ENCODE results near the gene YWHAQ.
A peak's percentile ranks its signal among the peaks of the same experiment; 100 is the strongest.
"Not testable (repeated sequence)": the region's sequence is repeated elsewhere in the genome, so short reads cannot be mapped to it uniquely, and the experiment has no call there.

Gene YWHAQ

GRCh38 chr2:9555297-9556120 is 75.3 kb downstream of the YWHAQ start, which contains the start of gene ADAM17:
Gene ADAM17, minus strand, starts transcription at chr2:9555830. Its CDS starts 225 bp downstream, at chr2:9555605.
- Histone ChIP-seq H3K27ac (ENCODE audit: low read depth, low read length) (peak within 1 kb of the TSS; percentile 97), H3K27me3 (ENCODE audit: control insufficient read depth in 1 of 2, insufficient read depth in 2 of 2, low read length in 2 of 2) (no peaks in the 10 kb centered on the region), H3K36me3 (ENCODE audit: control insufficient read depth in 1 of 2, insufficient read depth in 2 of 2, low read length in 2 of 2) (no peaks in the 10 kb centered on the region), H3K9ac (ENCODE audit: low read depth in 1 of 2, low read length in 2 of 2) (peak within 1 kb of the TSS; percentile 84 to 91), H3K9me3 (ENCODE audit: control insufficient read depth in 1 of 2, low read length in 2 of 2) (no peaks in the 10 kb centered on the region), H3K4me3 (ENCODE audit: low read depth in 1 of 2, low read length in 2 of 2) (peak within 1 kb of the TSS; percentile 94 to 95), H3K4me1 (ENCODE audit: control insufficient read depth in 1 of 2, insufficient read depth in 2 of 2, low read length in 2 of 2) (peaks cover 28 to 34% of the 10 kb centered on the region in 2 donors)

- Histone ChIP-seq H3K4me3 (ENCODE audit: low read depth in 1 of 2, low read length in 2 of 2) (peak overlapping the region; percentile 94 to 95), H3K27ac (ENCODE audit: low read depth, low read length) (peak overlapping the region; percentile 97), H3K4me1 (ENCODE audit: control insufficient read depth in 1 of 2, insufficient read depth in 2 of 2, low read length in 2 of 2) (peaks cover 31 to 34% of the 10 kb centered on the region in 2 donors), H3K9ac (ENCODE audit: low read depth in 1 of 2, low read length in 2 of 2) (peak overlapping the region; percentile 84 to 91), H3K27me3 (ENCODE audit: control insufficient read depth in 1 of 2, insufficient read depth in 2 of 2, low read length in 2 of 2) (no peaks in the 10 kb centered on the region), H3K9me3 (ENCODE audit: control insufficient read depth in 1 of 2, low read length in 2 of 2) (no peaks in the 10 kb centered on the region), H3K36me3 (ENCODE audit: control insufficient read depth in 1 of 2, insufficient read depth in 2 of 2, low read length in 2 of 2) (no peaks in the 10 kb centered on the region)
These were observed 75.9 kb downstream of the YWHAQ start for GRCh38 chr2:9554921-9555296.

GRCh38 chr2:9552219-9553178 is 78.3 kb downstream of the YWHAQ start:
- Histone ChIP-seq H3K27me3 (ENCODE audit: control insufficient read depth in 1 of 2, insufficient read depth in 2 of 2, low read length in 2 of 2) (no peaks in the 10 kb centered on the region), H3K9ac (ENCODE audit: low read depth in 1 of 2, low read length in 2 of 2) (no peak overlapping the region), H3K4me3 (ENCODE audit: low read depth in 1 of 2, low read length in 2 of 2) (no peak overlapping the region), H3K9me3 (ENCODE audit: control insufficient read depth in 1 of 2, low read length in 2 of 2) (no peaks in the 10 kb centered on the region), H3K27ac (ENCODE audit: low read depth, low read length) (no peak overlapping the region), H3K4me1 (ENCODE audit: control insufficient read depth in 1 of 2, insufficient read depth in 2 of 2, low read length in 2 of 2) (peaks cover 44% of the 10 kb centered on the region in 2 donors), H3K36me3 (ENCODE audit: control insufficient read depth in 1 of 2, insufficient read depth in 2 of 2, low read length in 2 of 2) (no peaks in the 10 kb centered on the region)

GRCh38 chr2:9550859-9551391 is 79.9 kb downstream of the YWHAQ start:
- H3K4me3 ChIP-seq (ENCODE audit: low read depth in 1 of 2, low read length in 2 of 2); H3K27me3 ChIP-seq (ENCODE audit: control insufficient read depth in 1 of 2, insufficient read depth in 2 of 2, low read length in 2 of 2); H3K36me3 ChIP-seq (ENCODE audit: control insufficient read depth in 1 of 2, insufficient read depth in 2 of 2, low read length in 2 of 2); H3K9ac ChIP-seq (ENCODE audit: low read depth in 1 of 2, low read length in 2 of 2); H3K9me3 ChIP-seq (ENCODE audit: control insufficient read depth in 1 of 2, low read length in 2 of 2); H3K27ac ChIP-seq (ENCODE audit: low read depth, low read length): not testable (repeated sequence)
- peaks cover 38 to 41% of the 10 kb centered on the region in 2 donors for H3K4me1 ChIP-seq (ENCODE audit: control insufficient read depth in 1 of 2, insufficient read depth in 2 of 2, low read length in 2 of 2)

DNA sequence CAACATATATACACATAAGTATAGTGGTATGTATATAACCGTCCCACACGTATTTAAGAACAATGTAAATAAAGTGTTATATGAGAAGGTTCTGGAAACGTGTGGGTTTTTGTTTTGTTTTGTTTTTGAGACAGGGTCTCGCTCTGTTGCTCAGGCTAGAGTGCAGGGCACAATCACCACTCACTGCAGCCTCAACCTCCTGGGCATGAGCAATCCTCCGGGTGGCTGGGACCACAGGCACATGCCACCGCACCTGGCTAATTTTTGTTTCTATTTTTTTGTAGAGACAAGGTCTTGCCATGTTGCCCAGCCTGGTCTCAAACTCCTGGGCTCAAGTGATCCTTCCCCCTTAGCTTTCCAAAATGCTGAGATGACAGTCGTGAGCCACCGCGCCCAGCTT is 81.4 kb downstream of the YWHAQ start:
- H3K27ac ChIP-seq (ENCODE audit: low read depth, low read length), result no peak overlapping the region
- H3K4me1 ChIP-seq (ENCODE audit: control insufficient read depth in 1 of 2, insufficient read depth in 2 of 2, low read length in 2 of 2), result peaks cover 33 to 38% of the 10 kb centered on the region in 2 donors
- no peak overlapping the region for H3K4me3 ChIP-seq (ENCODE audit: low read depth in 1 of 2, low read length in 2 of 2)
- no peak overlapping the region for H3K9ac ChIP-seq (ENCODE audit: low read depth in 1 of 2, low read length in 2 of 2)
- H3K9me3 ChIP-seq (ENCODE audit: control insufficient read depth in 1 of 2, low read length in 2 of 2), result no peaks in the 10 kb centered on the region
- H3K36me3 ChIP-seq (ENCODE audit: control insufficient read depth in 1 of 2, insufficient read depth in 2 of 2, low read length in 2 of 2), result no peaks in the 10 kb centered on the region
- no peaks in the 10 kb centered on the region for H3K27me3 ChIP-seq (ENCODE audit: control insufficient read depth in 1 of 2, insufficient read depth in 2 of 2, low read length in 2 of 2)

- no peaks in the 10 kb centered on the region for H3K27me3 ChIP-seq (ENCODE audit: control insufficient read depth in 1 of 2, insufficient read depth in 2 of 2, low read length in 2 of 2)
- H3K4me1 ChIP-seq (ENCODE audit: control insufficient read depth in 1 of 2, insufficient read depth in 2 of 2, low read length in 2 of 2), result peaks cover 30 to 32% of the 10 kb centered on the region in 2 donors
- no peak overlapping the region for H3K27ac ChIP-seq (ENCODE audit: low read depth, low read length)
- H3K9ac ChIP-seq (ENCODE audit: low read depth in 1 of 2, low read length in 2 of 2), result peak overlapping the region in 1 of 2 donors; percentile 0
- H3K9me3 ChIP-seq (ENCODE audit: control insufficient read depth in 1 of 2, low read length in 2 of 2), result no peaks in the 10 kb centered on the region
- no peak overlapping the region for H3K4me3 ChIP-seq (ENCODE audit: low read depth in 1 of 2, low read length in 2 of 2)
- no peaks in the 10 kb centered on the region for H3K36me3 ChIP-seq (ENCODE audit: control insufficient read depth in 1 of 2, insufficient read depth in 2 of 2, low read length in 2 of 2)
These were observed 82.3 kb downstream of the YWHAQ start for GRCh38 chr2:9548506-9548905.

- no peak overlapping the region for H3K27ac ChIP-seq (ENCODE audit: low read depth, low read length)
- H3K9me3 ChIP-seq (ENCODE audit: control insufficient read depth in 1 of 2, low read length in 2 of 2), result no peaks in the 10 kb centered on the region
- H3K27me3 ChIP-seq (ENCODE audit: control insufficient read depth in 1 of 2, insufficient read depth in 2 of 2, low read length in 2 of 2), result no peaks in the 10 kb centered on the region
- H3K4me3 ChIP-seq (ENCODE audit: low read depth in 1 of 2, low read length in 2 of 2), result no peak overlapping the region
- no peaks in the 10 kb centered on the region for H3K36me3 ChIP-seq (ENCODE audit: control insufficient read depth in 1 of 2, insufficient read depth in 2 of 2, low read length in 2 of 2)
- H3K4me1 ChIP-seq (ENCODE audit: control insufficient read depth in 1 of 2, insufficient read depth in 2 of 2, low read length in 2 of 2), result peaks cover 21 to 25% of the 10 kb centered on the region in 2 donors
- H3K9ac ChIP-seq (ENCODE audit: low read depth in 1 of 2, low read length in 2 of 2), result no peak overlapping the region
These were observed 83.4 kb downstream of the YWHAQ start for GRCh38 chr2:9547262-9547991.

DNA sequence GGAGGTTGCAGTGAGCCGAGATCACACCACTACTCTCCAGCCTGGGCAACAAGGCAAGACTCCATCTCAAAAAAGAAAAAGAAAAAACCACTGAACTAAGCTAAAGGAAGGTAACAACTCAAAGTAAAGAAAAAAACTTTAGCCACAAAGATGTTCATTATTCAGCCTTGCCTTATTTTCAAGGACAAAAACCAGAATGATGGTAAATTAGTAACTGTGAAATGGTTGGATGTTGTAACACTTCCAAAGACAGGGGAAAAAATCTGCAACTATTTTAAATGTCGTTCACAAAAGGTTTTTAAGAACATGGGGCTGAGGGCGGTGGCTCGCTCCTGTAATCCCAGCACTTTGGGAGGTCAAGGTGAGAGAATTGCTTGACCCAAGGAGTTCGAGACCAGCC is 85.3 kb downstream of the YWHAQ start:
- H3K4me3 ChIP-seq (ENCODE audit: low read depth in 1 of 2, low read length in 2 of 2), result no peak overlapping the region
- H3K9ac ChIP-seq (ENCODE audit: low read depth in 1 of 2, low read length in 2 of 2), result no peak overlapping the region
- peaks cover 0 to 4% of the 10 kb centered on the region in 2 donors for H3K36me3 ChIP-seq (ENCODE audit: control insufficient read depth in 1 of 2, insufficient read depth in 2 of 2, low read length in 2 of 2)
- no peaks in the 10 kb centered on the region for H3K9me3 ChIP-seq (ENCODE audit: control insufficient read depth in 1 of 2, low read length in 2 of 2)
- no peaks in the 10 kb centered on the region for H3K27me3 ChIP-seq (ENCODE audit: control insufficient read depth in 1 of 2, insufficient read depth in 2 of 2, low read length in 2 of 2)
- peaks cover 20% of the 10 kb centered on the region in 2 donors for H3K4me1 ChIP-seq (ENCODE audit: control insufficient read depth in 1 of 2, insufficient read depth in 2 of 2, low read length in 2 of 2)
- no peak overlapping the region for H3K27ac ChIP-seq (ENCODE audit: low read depth, low read length)

GRCh38 chr2:9543557-9543956 is 87.2 kb downstream of the YWHAQ start:
- H3K9me3 ChIP-seq (ENCODE audit: control insufficient read depth in 1 of 2, low read length in 2 of 2), result no peaks in the 10 kb centered on the region
- no peak overlapping the region for H3K27ac ChIP-seq (ENCODE audit: low read depth, low read length)
- H3K36me3 ChIP-seq (ENCODE audit: control insufficient read depth in 1 of 2, insufficient read depth in 2 of 2, low read length in 2 of 2), result peaks cover 0 to 4% of the 10 kb centered on the region in 2 donors
- H3K27me3 ChIP-seq (ENCODE audit: control insufficient read depth in 1 of 2, insufficient read depth in 2 of 2, low read length in 2 of 2), result no peaks in the 10 kb centered on the region
- H3K4me3 ChIP-seq (ENCODE audit: low read depth in 1 of 2, low read length in 2 of 2), result no peak overlapping the region
- H3K4me1 ChIP-seq (ENCODE audit: control insufficient read depth in 1 of 2, insufficient read depth in 2 of 2, low read length in 2 of 2), result peaks cover 12 to 29% of the 10 kb centered on the region in 2 donors
- H3K9ac ChIP-seq (ENCODE audit: low read depth in 1 of 2, low read length in 2 of 2), result no peak overlapping the region
